ENCODE measurements around the gene CMC4. TPM values are rescaled to one million over a fixed set of nuclear protein-coding genes. Genes with fewer than 3 reads are reported as not detected.
A peak's percentile ranks its signal among the peaks of the same experiment; 100 is the strongest.

The CMC4 gene
- total and polyA plus RNA-seq, 9 of the 15 experiments (the other 6 are each of a cell fraction or from before 2014, with no cell fraction given) = 3.5 to 16.9 (median 8.2) TPM

GRCh38 chrX:155027509-155028066 is 43.3 kb downstream of the CMC4 start (continued):
- TF ChIP-seq FIP1L1 (IDR thresholded peaks at IDR 0.05; ENCODE audit: low read depth, low read length, poor library complexity, severe bottlenecking) = no peak
- no peak for TF ChIP-seq USF1 (CRISPR knock-in tag; IDR thresholded peaks at IDR 0.05)
- TF ChIP-seq TAF9B (IDR thresholded peaks at IDR 0.05; ENCODE audit: partially characterized antibody) = peak; percentile 31
- no peak for TF ChIP-seq FOXJ2 (tag; IDR thresholded peaks at IDR 0.05)
- peak; percentile 21; the same call in 1 of the 2 replicates for TF ChIP-seq NFE2 (IDR thresholded peaks at IDR 0.05; ENCODE audit: low read depth)
- TF ChIP-seq ZNF445 (CRISPR knock-in tag; IDR thresholded peaks at IDR 0.05; ENCODE audit: low read depth) = no peak
- no peak for TF ChIP-seq YBX1 (IDR thresholded peaks at IDR 0.05)
- no peak for TF ChIP-seq NR0B1 (IDR thresholded peaks at IDR 0.05; ENCODE audit: partially characterized antibody)
- no peak for TF ChIP-seq JUND (IDR thresholded peaks at IDR 0.05; ENCODE audit: borderline replicate concordance, low read depth, low read length)
- no peak for TF ChIP-seq JUND (tag; IDR thresholded peaks at IDR 0.05; ENCODE audit: borderline replicate concordance, low read depth, low read length)
- TF ChIP-seq MLLT1 (IDR thresholded peaks at IDR 0.05) = 0 out of 4 replicates have a peak, but pooled peaks have one; percentile 13 to 29
- TF ChIP-seq POLR2AphosphoS5 (IDR thresholded peaks at IDR 0.05; ENCODE audit: control insufficient read depth, insufficient read depth, low read depth, low read length) = peak; percentile 1; the same call in 1 of the 2 replicates
- peak; percentile 79 for TF ChIP-seq CEBPB (tag; IDR thresholded peaks at IDR 0.05)
- no peak for TF ChIP-seq CEBPG (CRISPR knock-in tag; IDR thresholded peaks at IDR 0.05)
- TF ChIP-seq CEBPG (tag; conservative IDR thresholded peaks at IDR 0.05 in 1 of 2, IDR thresholded peaks at IDR 0.05 in 1 of 2) = peak; percentile 34 to 62; a peak in 2 of 4 replicates
- 0 out of 2 replicates have a peak, but pooled peaks have one; percentile 22 for TF ChIP-seq CREM (IDR thresholded peaks at IDR 0.05; ENCODE audit: low read depth)
- 0 out of 4 replicates have a peak, but pooled peaks of 1 of the 2 experiments have one; percentile 31 for TF ChIP-seq SIN3A (IDR thresholded peaks at IDR 0.05; ENCODE audit: borderline replicate concordance in 2 of 2, control insufficient read depth in 1 of 2, low read depth in 2 of 2, low read length in 2 of 2)
